ENCODE results near the gene CREBBP.

- TF ChIP-seq POLR2A (IDR thresholded peaks at IDR 0.05; ENCODE audit: low read length) (no peak), GATA1 (IDR thresholded peaks at IDR 0.05; ENCODE audit: low read depth, low read length) (no peak)
Measured at GRCh38 chr16:3720418-3720817, 160.1 kb downstream of the CREBBP start.

Measured in erythroblast (primary cell).